Lower lobe of right lung (tissue), 2 donors: ENCODE results near the gene KLHL22. TPM values are rescaled to one million over a fixed set of nuclear protein-coding genes. Genes with fewer than 3 reads are reported as not detected.
"Not testable (repeated sequence)": the region's sequence is repeated elsewhere in the genome, so short reads cannot be mapped to it uniquely, and the experiment has no call there.

ENCODE experiments used
- ATAC-seq, 2 donors: fragments of 200-7000 bp; cut with Tn5 transposase; one replicate each; pipeline ENCODE4 v1.9.1; 2020 to 2022; ENCODE audit warnings: mild to moderate bottlenecking in 2 of 2, moderate library complexity in 2 of 2
- DNase-seq: peaks from one replicate; pipeline ENCODE4 v3.0.0-alpha.2; 2020
- H3K27ac ChIP-seq: fragments of 200-600 bp; one replicate; pipeline ENCODE4 v1.8.0; 2022
- H3K27me3 ChIP-seq: fragments of 200-600 bp; one replicate; pipeline ENCODE4 v1.8.0; 2022; ENCODE audit warnings: low read depth
- H3K36me3 ChIP-seq: fragments of 200-600 bp; one replicate; pipeline ENCODE4 v1.8.0; 2022; ENCODE audit warnings: mild to moderate bottlenecking
- H3K4me1 ChIP-seq: fragments of 200-600 bp; one replicate; pipeline ENCODE4 v1.8.0; 2022
- H3K4me3 ChIP-seq: fragments of 200-600 bp; one replicate; pipeline ENCODE4 v1.8.0; 2022; ENCODE audit warnings: mild to moderate bottlenecking
- H3K9me3 ChIP-seq: fragments of 200-600 bp; one replicate; pipeline ENCODE4 v1.8.0; 2022
- intact Hi-C: fragments of 100-400 bp; cut with DNase I; formaldehyde crosslinking; loops from one replicate; pipeline ENCODE4 v1.11.0; 2022
- total RNA-seq: library from RNA; stranded (reverse); fragmentation: NEBNext Ultra II Directional; extraction: Animal tissue kit (Norgen Biotek cat#: 25700); gene quantifications from one replicate; pipeline ENCODE4 v1.2.1, GENCODE V29; 2021
- TF ChIP-seq, protein P1 (sequence below): fragments of 200-600 bp; IDR thresholded peaks from one replicate; pipeline ENCODE4 v1.8.0; 2022; ENCODE audit warnings: antibody characterized with exemption, mild to moderate bottlenecking
- donor health status: DM: no; HTN: yes; CAD: no; lungs with severe emphysema.

KLHL22 gene
- total RNA-seq, 1 donor from 2014 or later: 24.0 TPM

DNA sequence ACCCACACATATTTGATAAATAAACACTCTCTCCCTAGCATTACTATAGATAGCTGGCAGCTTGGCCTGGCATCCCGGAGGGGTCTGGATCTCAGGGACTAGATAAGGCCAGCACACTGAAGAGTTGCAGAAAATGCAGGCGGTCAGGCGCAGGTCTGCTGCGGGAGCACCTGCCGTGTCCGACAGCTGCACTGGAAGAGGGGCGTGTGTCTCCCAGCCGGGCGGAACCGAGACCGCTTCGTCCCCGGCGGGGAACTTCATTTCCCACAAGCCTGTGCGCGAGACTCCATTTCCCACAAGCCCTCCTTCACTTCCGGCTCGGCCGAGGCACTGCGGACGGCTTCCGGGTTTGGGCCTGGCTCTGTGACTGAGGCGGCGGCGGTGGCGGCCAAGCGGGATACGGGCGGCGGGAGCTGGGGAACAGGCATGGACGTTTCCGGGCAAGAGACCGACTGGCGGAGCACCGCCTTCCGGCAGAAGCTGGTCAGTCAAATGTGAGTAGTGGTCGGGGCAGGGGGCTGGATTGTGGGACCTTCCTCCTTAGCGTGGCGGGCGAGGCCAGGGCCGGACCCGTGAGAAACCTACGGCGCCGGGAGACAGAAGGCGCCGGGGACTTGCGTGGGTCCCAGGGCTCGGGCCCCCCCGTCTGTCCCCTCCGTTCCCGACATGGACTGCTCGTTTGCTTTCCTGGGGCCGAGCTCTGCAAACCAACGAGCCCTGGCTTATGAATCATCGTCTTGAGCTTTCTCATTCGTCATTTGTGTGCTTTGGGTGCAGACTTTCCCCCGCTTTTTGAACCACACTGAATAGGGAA, 11.9 kb upstream of the KLHL22 start, which contains the start of gene MED15:
TSS of gene MED15 (plus strand) at position 358 of the 814 bp plus-strand sequence. CDS start at position 427, 69 bp downstream.
- ATAC-seq: peak; percentile 93 to 95
- Histone ChIP-seq H3K4me1 (peaks cover 44% of the 10 kb centered on the region), H3K4me3 (peak within 1 kb of the TSS; percentile 92), H3K27me3 (no peaks in the 10 kb centered on the region), H3K27ac (peak within 1 kb of the TSS; percentile 97), H3K9me3 (no peaks in the 10 kb centered on the region), H3K36me3 (no peaks in the 10 kb centered on the region)
- intact Hi-C loops: no loop called here
- DNase-seq: peak; percentile 94
- TF ChIP-seq, protein P1, sequence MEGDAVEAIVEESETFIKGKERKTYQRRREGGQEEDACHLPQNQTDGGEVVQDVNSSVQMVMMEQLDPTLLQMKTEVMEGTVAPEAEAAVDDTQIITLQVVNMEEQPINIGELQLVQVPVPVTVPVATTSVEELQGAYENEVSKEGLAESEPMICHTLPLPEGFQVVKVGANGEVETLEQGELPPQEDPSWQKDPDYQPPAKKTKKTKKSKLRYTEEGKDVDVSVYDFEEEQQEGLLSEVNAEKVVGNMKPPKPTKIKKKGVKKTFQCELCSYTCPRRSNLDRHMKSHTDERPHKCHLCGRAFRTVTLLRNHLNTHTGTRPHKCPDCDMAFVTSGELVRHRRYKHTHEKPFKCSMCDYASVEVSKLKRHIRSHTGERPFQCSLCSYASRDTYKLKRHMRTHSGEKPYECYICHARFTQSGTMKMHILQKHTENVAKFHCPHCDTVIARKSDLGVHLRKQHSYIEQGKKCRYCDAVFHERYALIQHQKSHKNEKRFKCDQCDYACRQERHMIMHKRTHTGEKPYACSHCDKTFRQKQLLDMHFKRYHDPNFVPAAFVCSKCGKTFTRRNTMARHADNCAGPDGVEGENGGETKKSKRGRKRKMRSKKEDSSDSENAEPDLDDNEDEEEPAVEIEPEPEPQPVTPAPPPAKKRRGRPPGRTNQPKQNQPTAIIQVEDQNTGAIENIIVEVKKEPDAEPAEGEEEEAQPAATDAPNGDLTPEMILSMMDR: no peak

DNA sequence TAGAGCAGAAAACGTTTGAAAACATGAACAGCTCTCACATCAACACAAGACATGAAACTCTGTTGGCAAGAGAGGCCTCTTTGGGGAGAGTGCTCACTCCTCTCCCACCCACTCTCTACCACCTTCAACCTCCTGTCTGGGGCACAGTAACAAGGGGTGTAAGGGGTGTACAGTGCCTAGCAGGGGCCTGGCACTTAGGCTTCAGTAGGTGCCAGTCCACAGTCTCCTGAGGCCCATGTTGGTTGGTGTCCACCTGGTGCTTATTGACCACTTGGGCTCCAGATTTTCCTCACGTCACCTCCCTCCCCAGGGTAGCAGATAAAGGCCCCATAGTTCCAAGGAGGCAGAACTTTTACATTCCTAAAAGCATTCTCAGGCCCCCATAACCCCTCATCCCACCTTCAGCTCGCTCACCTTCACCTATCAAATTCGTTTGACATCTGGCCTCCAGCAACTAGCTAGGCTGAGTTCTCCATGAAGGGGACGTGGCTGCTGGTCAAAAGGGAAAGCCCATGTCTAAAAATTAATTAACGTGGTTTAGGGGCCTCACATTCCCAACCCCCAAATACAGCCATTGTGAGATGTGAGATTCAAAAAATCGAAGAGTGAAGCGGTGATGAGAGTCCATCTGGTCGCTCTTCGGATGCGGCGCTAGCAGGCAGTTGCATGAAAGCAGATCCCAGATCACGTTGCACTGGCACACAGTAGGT, 11.1 kb upstream of the KLHL22 start:
- Histone ChIP-seq H3K4me3 (peak overlapping the region; percentile 92), H3K27ac (peak overlapping the region; percentile 97), H3K36me3 (peaks cover under 1% of the 10 kb centered on the region), H3K4me1 (peaks cover 37% of the 10 kb centered on the region), H3K27me3 (no peaks in the 10 kb centered on the region), H3K9me3 (no peaks in the 10 kb centered on the region)
- TF ChIP-seq, protein P1: no peak
- DNase-seq (no peak), ATAC-seq (no peak)
- intact Hi-C loops: no loop called here

- H3K9me3 ChIP-seq, H3K27ac ChIP-seq, ATAC-seq, intact Hi-C loops, H3K27me3 ChIP-seq, H3K4me3 ChIP-seq: not testable (repeated sequence)
- H3K4me1 ChIP-seq: peaks cover 14% of the 10 kb centered on the region
- peak; percentile 4 for DNase-seq
- peaks cover 11% of the 10 kb centered on the region for H3K36me3 ChIP-seq
These were observed 8.8 kb upstream of the KLHL22 start for GRCh38 chr22:20504293-20504922.

GRCh38 chr22:20503816-20504215, 8.2 kb upstream of the KLHL22 start:
- peaks cover 11% of the 10 kb centered on the region for H3K36me3 ChIP-seq
- DNase-seq (peak; percentile 8), ATAC-seq (no peak)
- intact Hi-C loops: no loop called here
- H3K9me3 ChIP-seq: no peaks in the 10 kb centered on the region
- no peaks in the 10 kb centered on the region for H3K27me3 ChIP-seq
- H3K27ac ChIP-seq: no peak overlapping the region
- peaks cover 8% of the 10 kb centered on the region for H3K4me1 ChIP-seq
- no peak overlapping the region for H3K4me3 ChIP-seq
- TF ChIP-seq, protein P1: no peak

- Histone ChIP-seq H3K27ac (no peak overlapping the region), H3K36me3 (peaks cover 11% of the 10 kb centered on the region), H3K4me1 (peaks cover 7% of the 10 kb centered on the region), H3K4me3 (no peak overlapping the region), H3K9me3 (no peaks in the 10 kb centered on the region), H3K27me3 (no peaks in the 10 kb centered on the region)
- ATAC-seq (no peak), DNase-seq (no peak)
- TF ChIP-seq, protein P1: no peak
- intact Hi-C loops: no loop called here
These were observed 4.2 kb upstream of the KLHL22 start for GRCh38 chr22:20499769-20500168.
